Upper lobe of left lung (tissue), 6 donors: Measurements from ENCODE around the gene NPC1L1. TPM values are rescaled to one million over a fixed set of nuclear protein-coding genes. Genes with fewer than 3 reads are reported as not detected.

Source experiments
- ATAC-seq, 2 donors: fragments of 200-7000 bp; cut with Tn5 transposase; one replicate each; pipeline ENCODE4 v1.9.1; 2022; ENCODE audit warnings: mild to moderate bottlenecking in 2 of 2, moderate library complexity in 2 of 2; ENCODE audit not compliant: low FRiP score in 2 of 2
- DNase-seq, 2 donors: peaks; one replicate each; pipeline ENCODE4 v3.0.0-alpha.2; 2019 to 2020
- H3K27ac ChIP-seq, 4 donors: fragments of 200-600 bp; sonication (generic); one replicate each; pipeline ENCODE4 v1.5.1; 2016 to 2019
- H3K27me3 ChIP-seq, 4 donors: fragments of 200-600 bp; sonication (generic); one replicate each; pipeline ENCODE4 v1.5.1; 2017 to 2019
- H3K36me3 ChIP-seq, 4 donors: fragments of 200-600 bp; sonication (generic); one replicate each; pipeline ENCODE4 v1.5.1; 2016 to 2019
- H3K4me1 ChIP-seq, 4 donors: fragments of 200-600 bp; sonication (generic); one replicate each; pipeline ENCODE4 v1.5.1; 2018 to 2019
- H3K4me3 ChIP-seq, 4 donors: fragments of 200-600 bp; sonication (generic); one replicate each; pipeline ENCODE4 v1.5.1; 2017 to 2019; ENCODE audit warnings: mild to moderate bottlenecking in 2 of 4, moderate library complexity in 1 of 4
- H3K9me3 ChIP-seq, 4 donors: fragments of 200-600 bp; sonication (generic); one replicate each; pipeline ENCODE4 v1.5.1; 2018 to 2019
- EP300 ChIP-seq, 4 donors: sonication (generic); formaldehyde crosslinking; IDR thresholded peaks; one replicate each; pipeline ENCODE4 v1.5.1; 2017; ENCODE audit warnings: antibody characterized with exemption in 4 of 4, control low read depth in 2 of 4
- POLR2A ChIP-seq, 4 donors: fragments of 450-650 bp; IDR thresholded peaks; one replicate each; pipeline ENCODE4 v1.5.1; 2016 to 2017; ENCODE audit warnings: antibody characterized with exemption in 4 of 4, mild to moderate bottlenecking in 2 of 4
- POLR2AphosphoS5 ChIP-seq, 2 donors: sonication (generic); formaldehyde crosslinking; IDR thresholded peaks; one replicate each; pipeline ENCODE4 v1.5.1; 2017; ENCODE audit warnings: antibody characterized with exemption in 2 of 2
- WGBS, 2 donors: methylation state at CpG; one replicate each; pipeline ENCODE4 v1.1.5; 2017 to 2018; 5-methylcytosine and 5-hydroxymethylcytosine counted together
- total RNA-seq, 6 donors: library from RNA; depleted of rRNA in 4 of 6; stranded (reverse); fragments of >200 nt in 4 of 6; gene quantifications; one replicate each; pipeline versions ENCODE4 v1.1.0 to v1.2.1, GENCODE V29; 2016 to 2021
- TF ChIP-seq, protein P1 (sequence below), 6 experiments: fragments of 450-650 bp in 4 of 6; fragments of 200-600 bp in 2 of 6; sonication (generic) in 2 of 6; IDR thresholded peaks; one replicate each; pipeline ENCODE4 v1.5.1; 2016 to 2019; ENCODE audit warnings: antibody characterized with exemption in 6 of 6
- donor health status: DM: no; HTN: no; CAD: no; lungs with moderate emphysema.
- donor health status: DM: no; HTN: yes; CAD: no; lungs with severe emphysema.

NPC1L1 gene
- total RNA-seq, 6 donors from 2014 or later, result 0.06 to 0.55 (median 0.30) TPM; not detected in 3

DNA sequence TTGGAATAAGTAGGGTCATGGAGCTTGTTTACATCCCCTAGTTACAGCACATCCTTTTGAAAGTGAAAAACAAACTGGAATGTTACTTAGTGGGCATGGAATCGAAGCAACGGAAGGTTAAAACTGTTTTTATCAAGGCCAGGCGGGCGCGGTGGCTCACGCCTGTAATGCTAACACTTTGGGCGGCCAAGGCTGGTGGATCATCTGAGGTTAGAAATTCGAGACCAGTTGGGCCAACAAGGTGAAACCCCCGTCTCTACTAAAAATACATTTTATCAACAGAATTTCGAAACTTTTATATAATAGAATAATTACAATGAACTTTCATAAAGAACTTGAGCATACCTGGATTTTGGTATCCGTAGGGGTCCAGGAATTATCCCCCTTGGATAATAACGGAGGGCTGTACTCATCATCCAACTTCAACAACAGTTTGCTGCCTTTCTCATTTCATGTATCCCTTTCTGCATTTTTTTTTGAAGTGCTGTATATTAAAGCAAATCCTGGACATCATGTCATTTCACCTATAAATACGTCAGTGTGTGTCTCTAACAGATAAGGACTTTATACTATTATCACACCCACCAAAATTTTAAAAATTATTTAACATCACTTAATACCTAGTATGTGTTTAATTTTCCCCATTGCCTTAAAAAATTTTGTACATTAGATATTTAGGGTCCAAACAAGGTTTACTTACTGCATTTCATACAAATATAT is 42.2 kb upstream of the NPC1L1 start:
- Histone ChIP-seq H3K27me3 (no peaks in the 10 kb centered on the region), H3K27ac (peak overlapping the region; percentile 90 to 98 (median 97)), H3K4me3 (peak overlapping the region in 3 of 4 donors; percentile 75 to 90 (median 79)), H3K4me1 (peaks cover 15 to 36% (median 20%) of the 10 kb centered on the region in 4 donors), H3K36me3 (peaks cover 8 to 22% (median 10%) of the 10 kb centered on the region in 4 donors), H3K9me3 (no peaks in the 10 kb centered on the region)
- ATAC-seq (no peak), DNase-seq (peak in 1 of 2 donors; percentile 46)
- 87 to 91% methylated on average over 13 of the region's 13 CpGs for WGBS, 2 donors
- TF ChIP-seq EP300 (IDR thresholded peaks at IDR 0.05), result no peak
- TF ChIP-seq, protein P1, sequence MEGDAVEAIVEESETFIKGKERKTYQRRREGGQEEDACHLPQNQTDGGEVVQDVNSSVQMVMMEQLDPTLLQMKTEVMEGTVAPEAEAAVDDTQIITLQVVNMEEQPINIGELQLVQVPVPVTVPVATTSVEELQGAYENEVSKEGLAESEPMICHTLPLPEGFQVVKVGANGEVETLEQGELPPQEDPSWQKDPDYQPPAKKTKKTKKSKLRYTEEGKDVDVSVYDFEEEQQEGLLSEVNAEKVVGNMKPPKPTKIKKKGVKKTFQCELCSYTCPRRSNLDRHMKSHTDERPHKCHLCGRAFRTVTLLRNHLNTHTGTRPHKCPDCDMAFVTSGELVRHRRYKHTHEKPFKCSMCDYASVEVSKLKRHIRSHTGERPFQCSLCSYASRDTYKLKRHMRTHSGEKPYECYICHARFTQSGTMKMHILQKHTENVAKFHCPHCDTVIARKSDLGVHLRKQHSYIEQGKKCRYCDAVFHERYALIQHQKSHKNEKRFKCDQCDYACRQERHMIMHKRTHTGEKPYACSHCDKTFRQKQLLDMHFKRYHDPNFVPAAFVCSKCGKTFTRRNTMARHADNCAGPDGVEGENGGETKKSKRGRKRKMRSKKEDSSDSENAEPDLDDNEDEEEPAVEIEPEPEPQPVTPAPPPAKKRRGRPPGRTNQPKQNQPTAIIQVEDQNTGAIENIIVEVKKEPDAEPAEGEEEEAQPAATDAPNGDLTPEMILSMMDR (IDR thresholded peaks at IDR 0.05), result no peak
- TF ChIP-seq POLR2AphosphoS5 (IDR thresholded peaks at IDR 0.05), result no peak
- TF ChIP-seq POLR2A (IDR thresholded peaks at IDR 0.05), result no peak

DNA sequence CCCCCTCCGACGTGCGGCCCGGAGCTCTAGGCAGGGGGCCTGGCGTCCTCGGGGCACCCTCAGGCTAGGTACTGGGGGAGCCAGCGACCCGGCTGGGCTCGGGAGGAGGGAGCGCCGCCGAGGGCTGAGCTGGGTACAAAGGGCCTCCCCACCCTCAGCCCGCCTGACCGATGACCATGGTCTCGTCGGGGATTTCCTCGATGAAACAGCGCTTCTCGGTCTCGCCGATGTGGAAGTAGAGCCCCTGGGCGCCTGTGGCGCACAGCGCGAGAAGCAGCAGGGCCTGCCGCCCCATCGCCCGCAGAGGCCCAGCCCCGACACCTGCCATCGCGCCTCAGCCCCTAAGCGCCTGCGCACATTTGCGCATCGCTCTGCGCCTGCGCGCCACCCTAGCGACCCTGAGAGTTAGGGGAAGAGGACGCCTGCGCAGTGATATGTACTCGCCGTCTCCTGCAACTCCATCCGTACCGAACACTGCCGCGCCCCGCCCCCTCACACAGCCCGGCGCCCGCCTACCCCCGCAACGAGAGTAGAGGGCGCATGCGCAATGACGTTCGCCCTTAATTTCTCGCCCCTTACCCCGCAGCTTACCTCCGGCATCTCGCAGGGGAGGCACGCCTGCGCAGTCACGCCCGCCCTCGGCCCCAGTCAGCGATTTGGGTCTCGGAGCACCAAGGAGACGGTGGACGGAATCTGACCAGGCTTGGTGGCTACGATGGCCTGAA is 40.9 kb upstream of the NPC1L1 start, which contains the start of gene TMED4:
Gene TMED4, minus strand, starts transcription at position 353 of the 725 bp plus-strand sequence. Its CDS starts 25 bp downstream, at position 328.
- 0% methylated on average over 45 of the region's 71 CpGs; no CpG with 5 or more reads in 1 of the 2 donors for WGBS, 2 donors
- H3K9me3 ChIP-seq, result no peaks in the 10 kb centered on the region
- ATAC-seq, result peak; percentile 99 to 100
- no peaks in the 10 kb centered on the region for H3K27me3 ChIP-seq
- TF ChIP-seq, protein P1 (IDR thresholded peaks at IDR 0.05), result peak in 3 of 6 experiments; percentile 8 to 45 (median 36)
- TF ChIP-seq POLR2A (IDR thresholded peaks at IDR 0.05), result peak; percentile 56 to 95 (median 77)
- TF ChIP-seq POLR2AphosphoS5 (IDR thresholded peaks at IDR 0.05), result peak; percentile 88 to 94
- TF ChIP-seq EP300 (IDR thresholded peaks at IDR 0.05), result peak in 1 of 4 donors; percentile 42
- DNase-seq, result peak; percentile 100
- H3K36me3 ChIP-seq, result peaks cover 13 to 35% (median 16%) of the 10 kb centered on the region in 4 donors
- H3K27ac ChIP-seq, result peak within 1 kb of the TSS; percentile 90 to 98 (median 97)
- peak within 1 kb of the TSS; percentile 75 to 90 (median 82) for H3K4me3 ChIP-seq
- H3K4me1 ChIP-seq, result peaks cover 15 to 32% (median 20%) of the 10 kb centered on the region in 4 donors

DNA sequence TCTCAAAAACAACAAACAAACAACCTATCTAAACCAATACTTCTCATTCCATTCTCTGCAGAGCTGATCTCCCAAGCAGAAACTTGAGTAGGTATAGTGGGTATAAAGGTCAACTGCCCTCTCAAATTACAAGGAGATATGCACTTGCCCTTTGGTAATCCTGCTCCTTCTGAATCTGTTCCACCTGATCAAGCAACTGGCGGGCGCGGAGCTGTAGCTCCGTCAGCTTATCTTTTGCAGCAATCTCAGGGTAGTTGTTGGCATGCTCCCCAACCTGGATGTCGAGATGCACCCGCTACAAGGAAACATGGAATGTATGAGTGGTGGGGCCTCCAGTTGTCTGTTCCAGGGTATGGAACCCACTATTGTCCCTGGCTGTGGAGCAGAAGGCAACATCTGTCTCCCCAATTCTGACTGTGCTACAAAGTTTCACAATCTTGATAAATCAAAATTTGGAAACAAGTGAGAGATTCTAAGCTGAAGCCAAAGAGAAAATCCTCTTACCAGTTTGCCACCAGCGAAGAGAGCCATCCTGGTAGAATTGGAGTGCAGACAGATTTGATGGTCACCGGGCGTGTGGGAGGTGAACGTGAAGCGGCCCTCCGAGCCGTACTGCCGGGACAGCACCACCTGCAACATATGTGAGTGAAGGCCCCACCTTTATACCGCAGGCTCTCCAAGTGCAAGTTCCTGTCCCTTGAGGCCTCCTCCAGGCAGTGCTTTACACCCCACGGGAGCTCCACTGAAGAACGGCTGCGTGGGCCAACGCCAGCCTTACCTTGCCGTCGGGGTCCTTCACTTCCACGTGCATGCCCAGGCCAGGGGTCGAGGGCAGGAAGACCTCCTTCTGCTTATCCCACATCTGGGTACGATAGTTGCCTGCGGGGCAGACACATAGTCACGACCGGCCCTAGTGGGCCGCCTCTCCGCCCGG is 40.1 kb upstream of the NPC1L1 start:
- Histone ChIP-seq H3K4me1 (peaks cover 15 to 32% (median 20%) of the 10 kb centered on the region in 4 donors), H3K4me3 (peak overlapping the region; percentile 75 to 90 (median 82)), H3K9me3 (no peaks in the 10 kb centered on the region), H3K27ac (peak overlapping the region; percentile 90 to 98 (median 97)), H3K27me3 (no peaks in the 10 kb centered on the region), H3K36me3 (peaks cover 13 to 38% (median 16%) of the 10 kb centered on the region in 4 donors)
- peak in 1 of 2 donors; percentile 41 for DNase-seq
- peak; percentile 21 to 29 for ATAC-seq
- 12 to 32% methylated on average over 17 to 20 of the region's 30 CpGs for WGBS, 2 donors
- no peak for TF ChIP-seq POLR2A (IDR thresholded peaks at IDR 0.05)
- TF ChIP-seq, protein P1 (IDR thresholded peaks at IDR 0.05), result no peak
- no peak for TF ChIP-seq EP300 (IDR thresholded peaks at IDR 0.05)
- no peak for TF ChIP-seq POLR2AphosphoS5 (IDR thresholded peaks at IDR 0.05)

DNA sequence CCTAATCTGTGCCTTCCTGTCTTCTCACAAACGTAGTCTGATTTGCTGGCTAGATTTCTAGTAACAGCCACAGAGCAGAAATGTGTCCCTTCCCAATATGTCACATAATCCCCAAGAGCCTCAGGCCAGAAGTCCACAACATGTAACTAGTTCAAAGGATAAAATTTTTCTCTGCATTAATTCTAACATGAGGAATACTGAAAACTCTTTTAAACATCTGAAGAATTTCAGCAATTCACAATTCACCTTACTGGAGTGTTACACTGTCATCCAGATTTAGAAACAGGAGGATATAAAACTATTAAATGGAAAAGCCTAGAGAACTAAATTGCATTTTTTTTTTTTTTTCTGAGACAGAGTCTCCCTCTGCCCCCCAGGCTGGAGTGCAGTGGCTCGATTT is 35.1 kb upstream of the NPC1L1 start:
- H3K36me3 ChIP-seq, result peaks cover 22 to 66% (median 30%) of the 10 kb centered on the region in 4 donors
- H3K4me1 ChIP-seq, result peaks cover 30 to 53% (median 34%) of the 10 kb centered on the region in 4 donors
- ATAC-seq (no peak), DNase-seq (no peak)
- no peaks in the 10 kb centered on the region for H3K27me3 ChIP-seq
- H3K27ac ChIP-seq, result no peak overlapping the region
- H3K4me3 ChIP-seq, result no peak overlapping the region
- TF ChIP-seq POLR2A (IDR thresholded peaks at IDR 0.05) (no peak), POLR2AphosphoS5 (IDR thresholded peaks at IDR 0.05) (no peak), EP300 (IDR thresholded peaks at IDR 0.05) (no peak)
- TF ChIP-seq, protein P1 (IDR thresholded peaks at IDR 0.05), result no peak
- 83 to 84% methylated on average over 2 of the region's 2 CpGs for WGBS, 2 donors
- H3K9me3 ChIP-seq, result no peaks in the 10 kb centered on the region
